ENCODE results near the gene ESRRG. TPM values are rescaled to one million over a fixed set of nuclear protein-coding genes. Genes with fewer than 3 reads are reported as not detected.
A peak's percentile ranks its signal among the peaks of the same experiment; 100 is the strongest.

Gene ESRRG
- total RNA-seq, 1 experiment from 2014 or later: 0.44 TPM

DNA sequence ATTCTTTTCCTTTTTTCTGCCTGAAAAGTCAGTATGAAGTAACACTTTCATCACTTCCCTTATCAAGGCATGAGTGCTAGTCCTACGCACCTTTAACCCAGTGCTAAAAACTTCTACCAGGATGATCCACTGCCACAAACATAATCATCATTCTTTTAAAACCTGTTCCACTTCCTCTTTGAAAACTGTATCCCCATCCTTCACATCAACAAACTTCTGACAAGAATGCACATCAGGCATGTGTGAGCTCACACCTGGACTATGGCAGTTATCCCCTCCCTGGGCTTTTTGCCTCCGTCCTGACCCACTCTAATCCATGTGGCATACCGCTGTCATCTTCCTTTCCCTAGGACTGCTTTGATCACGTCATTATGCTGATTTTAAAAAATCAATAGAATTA, 70.2 kb downstream of the ESRRG start:
- no peak overlapping the region for H4K5ac ChIP-seq (ENCODE audit: insufficient read length, low read depth, low read length)
- no peaks in the 10 kb centered on the region for H4K20me1 ChIP-seq (ENCODE audit: control insufficient read depth, insufficient read depth, insufficient read length)
- H2BK120ac ChIP-seq (ENCODE audit: low read depth, low read length, poor library complexity, severe bottlenecking): no peak overlapping the region
- H4K8ac ChIP-seq (replicated peaks; ENCODE audit: insufficient read length, low read depth, low read length): no peak overlapping the region
- H2BK15ac ChIP-seq (ENCODE audit: low read depth, low read length): no peak overlapping the region
- H3K79me1 ChIP-seq (ENCODE audit: insufficient read depth, low read depth, low read length, poor library complexity, severe bottlenecking): no peaks in the 10 kb centered on the region
- H3K9ac ChIP-seq (ENCODE audit: extremely low read depth, insufficient read length, low read length): no peak overlapping the region
- no peak overlapping the region for H2BK5ac ChIP-seq (ENCODE audit: insufficient read length, low read length)
- H3K27ac Mint-ChIP-seq: peak overlapping the region in 1 of 3 experiments; percentile 8; a peak in 1 of 7 replicates
- H3K27me3 Mint-ChIP-seq (ENCODE audit: low read depth): no peaks in the 10 kb centered on the region
- DNase-seq: no peak
- no peaks in the 10 kb centered on the region for H3K9me3 ChIP-seq (ENCODE audit: control insufficient read depth, low read depth, low read length)
- no peak overlapping the region for H3K4me2 ChIP-seq (ENCODE audit: insufficient read depth, insufficient read length, low read length)
- H3K14ac ChIP-seq (ENCODE audit: insufficient read depth, low read length): no peak overlapping the region
- no peak overlapping the region for H2BK12ac ChIP-seq (ENCODE audit: insufficient read length, low read depth, low read length)
- no peaks in the 10 kb centered on the region for H3K23me2 ChIP-seq (ENCODE audit: insufficient read length, low read depth, low read length, poor library complexity, severe bottlenecking)
- H3K23ac ChIP-seq (ENCODE audit: insufficient read length, low read depth, low read length): no peak overlapping the region
- H2AK5ac ChIP-seq (ENCODE audit: insufficient read length, low read length): no peak overlapping the region
- no peaks in the 10 kb centered on the region for H3K4me1 ChIP-seq (ENCODE audit: insufficient read depth, low read length)
- no peaks in the 10 kb centered on the region for H3K9me3 Mint-ChIP-seq
- TF ChIP-seq, protein P1, sequence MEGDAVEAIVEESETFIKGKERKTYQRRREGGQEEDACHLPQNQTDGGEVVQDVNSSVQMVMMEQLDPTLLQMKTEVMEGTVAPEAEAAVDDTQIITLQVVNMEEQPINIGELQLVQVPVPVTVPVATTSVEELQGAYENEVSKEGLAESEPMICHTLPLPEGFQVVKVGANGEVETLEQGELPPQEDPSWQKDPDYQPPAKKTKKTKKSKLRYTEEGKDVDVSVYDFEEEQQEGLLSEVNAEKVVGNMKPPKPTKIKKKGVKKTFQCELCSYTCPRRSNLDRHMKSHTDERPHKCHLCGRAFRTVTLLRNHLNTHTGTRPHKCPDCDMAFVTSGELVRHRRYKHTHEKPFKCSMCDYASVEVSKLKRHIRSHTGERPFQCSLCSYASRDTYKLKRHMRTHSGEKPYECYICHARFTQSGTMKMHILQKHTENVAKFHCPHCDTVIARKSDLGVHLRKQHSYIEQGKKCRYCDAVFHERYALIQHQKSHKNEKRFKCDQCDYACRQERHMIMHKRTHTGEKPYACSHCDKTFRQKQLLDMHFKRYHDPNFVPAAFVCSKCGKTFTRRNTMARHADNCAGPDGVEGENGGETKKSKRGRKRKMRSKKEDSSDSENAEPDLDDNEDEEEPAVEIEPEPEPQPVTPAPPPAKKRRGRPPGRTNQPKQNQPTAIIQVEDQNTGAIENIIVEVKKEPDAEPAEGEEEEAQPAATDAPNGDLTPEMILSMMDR (conservative IDR thresholded peaks at IDR 0.05): no peak
- no CpG with 5 or more reads among the region's 4 CpGs for WGBS (ENCODE audit: extremely low coverage, insufficient read length, low lambda C conversion rate)
- no peaks in the 10 kb centered on the region for H3K27me3 ChIP-seq (ENCODE audit: insufficient read depth, low read length)
- H3K79me2 ChIP-seq (ENCODE audit: insufficient read depth, low read length): no peaks in the 10 kb centered on the region
- no peak overlapping the region for H3K27ac ChIP-seq (ENCODE audit: insufficient read length, low read depth, low read length)
- no peak overlapping the region for H3K18ac ChIP-seq (ENCODE audit: insufficient read length, low read depth, low read length)
- 0 out of 4 replicates have a peak, but pooled peaks cover 0 to 2% of the 10 kb centered on the region in 2 experiments for H3K4me1 Mint-ChIP-seq
- H4K91ac ChIP-seq (ENCODE audit: insufficient read length, low read depth, low read length): no peak overlapping the region
- no peaks in the 10 kb centered on the region for H3K36me3 Mint-ChIP-seq (ENCODE audit: insufficient read depth in 1 of 3, low read depth in 3 of 3)
- no peak overlapping the region for H2AFZ ChIP-seq (ENCODE audit: low read length)
- no peak overlapping the region for H3K56ac ChIP-seq (ENCODE audit: insufficient read length, low read depth, low read length)
- no peak overlapping the region for H3K4me3 Mint-ChIP-seq
- H2BK20ac ChIP-seq (ENCODE audit: low read depth, low read length, poor library complexity, severe bottlenecking): no peak overlapping the region
- H3K4ac ChIP-seq (ENCODE audit: low read depth, low read length): no peak overlapping the region
- H3T11ph ChIP-seq (ENCODE audit: low read length): no peak overlapping the region

All from H9 (cell line).